ENCODE data around the gene SLC16A10.

DNA sequence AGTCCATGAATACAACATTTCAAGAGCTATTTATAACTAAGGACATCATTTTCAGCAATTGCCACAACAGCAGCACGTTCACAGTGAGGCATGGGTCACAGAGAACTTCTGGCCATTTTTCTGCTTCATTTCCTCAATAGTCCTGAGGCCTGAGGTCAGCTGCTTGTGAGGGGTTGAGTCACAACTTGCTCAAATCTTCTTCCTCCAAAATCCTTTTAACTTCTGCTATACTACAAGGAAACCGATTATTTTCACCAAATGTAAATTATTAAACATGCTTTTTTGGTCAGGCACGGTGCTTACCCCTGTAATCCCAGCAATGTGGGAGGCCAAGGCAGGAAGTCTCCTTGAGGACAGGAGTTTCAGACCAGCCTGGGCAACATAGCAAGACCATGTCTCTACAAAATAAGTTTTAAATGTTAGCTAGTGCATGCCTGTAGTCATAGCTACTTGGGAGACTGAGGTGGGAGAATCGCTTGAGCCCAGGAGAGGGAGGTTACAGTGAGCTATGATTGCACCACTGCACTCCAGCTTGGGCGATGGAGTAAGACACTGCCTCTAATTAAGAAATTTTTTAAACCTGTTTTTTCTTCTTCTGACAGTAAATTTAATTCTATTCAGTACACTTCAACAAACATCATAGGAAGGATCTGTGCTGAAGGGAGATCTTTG, 11.1 kb upstream of the SLC16A10 start:
- TF ChIP-seq TEAD4 (IDR thresholded peaks at IDR 0.05) (no peak), YY1 (IDR thresholded peaks at IDR 0.05; ENCODE audit: low read depth) (no peak), ZBTB7A (IDR thresholded peaks at IDR 0.05; ENCODE audit: low read depth) (no peak), CEBPB (IDR thresholded peaks at IDR 0.05) (no peak), FOXM1 (IDR thresholded peaks at IDR 0.05; ENCODE audit: borderline replicate concordance, low read depth) (no peak), TCF12 (IDR thresholded peaks at IDR 0.05; ENCODE audit: low read depth) (no peak), TAF1 (IDR thresholded peaks at IDR 0.05; ENCODE audit: low read depth) (no peak), EGR1 (IDR thresholded peaks at IDR 0.05) (no peak), CREB1 (IDR thresholded peaks at IDR 0.05; ENCODE audit: low read depth) (no peak), RAD21 (IDR thresholded peaks at IDR 0.05; ENCODE audit: low read depth) (no peak)
- TF ChIP-seq, protein P1, sequence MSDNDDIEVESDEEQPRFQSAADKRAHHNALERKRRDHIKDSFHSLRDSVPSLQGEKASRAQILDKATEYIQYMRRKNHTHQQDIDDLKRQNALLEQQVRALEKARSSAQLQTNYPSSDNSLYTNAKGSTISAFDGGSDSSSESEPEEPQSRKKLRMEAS (IDR thresholded peaks at IDR 0.05) = no peak
- TF ChIP-seq, protein P2, sequence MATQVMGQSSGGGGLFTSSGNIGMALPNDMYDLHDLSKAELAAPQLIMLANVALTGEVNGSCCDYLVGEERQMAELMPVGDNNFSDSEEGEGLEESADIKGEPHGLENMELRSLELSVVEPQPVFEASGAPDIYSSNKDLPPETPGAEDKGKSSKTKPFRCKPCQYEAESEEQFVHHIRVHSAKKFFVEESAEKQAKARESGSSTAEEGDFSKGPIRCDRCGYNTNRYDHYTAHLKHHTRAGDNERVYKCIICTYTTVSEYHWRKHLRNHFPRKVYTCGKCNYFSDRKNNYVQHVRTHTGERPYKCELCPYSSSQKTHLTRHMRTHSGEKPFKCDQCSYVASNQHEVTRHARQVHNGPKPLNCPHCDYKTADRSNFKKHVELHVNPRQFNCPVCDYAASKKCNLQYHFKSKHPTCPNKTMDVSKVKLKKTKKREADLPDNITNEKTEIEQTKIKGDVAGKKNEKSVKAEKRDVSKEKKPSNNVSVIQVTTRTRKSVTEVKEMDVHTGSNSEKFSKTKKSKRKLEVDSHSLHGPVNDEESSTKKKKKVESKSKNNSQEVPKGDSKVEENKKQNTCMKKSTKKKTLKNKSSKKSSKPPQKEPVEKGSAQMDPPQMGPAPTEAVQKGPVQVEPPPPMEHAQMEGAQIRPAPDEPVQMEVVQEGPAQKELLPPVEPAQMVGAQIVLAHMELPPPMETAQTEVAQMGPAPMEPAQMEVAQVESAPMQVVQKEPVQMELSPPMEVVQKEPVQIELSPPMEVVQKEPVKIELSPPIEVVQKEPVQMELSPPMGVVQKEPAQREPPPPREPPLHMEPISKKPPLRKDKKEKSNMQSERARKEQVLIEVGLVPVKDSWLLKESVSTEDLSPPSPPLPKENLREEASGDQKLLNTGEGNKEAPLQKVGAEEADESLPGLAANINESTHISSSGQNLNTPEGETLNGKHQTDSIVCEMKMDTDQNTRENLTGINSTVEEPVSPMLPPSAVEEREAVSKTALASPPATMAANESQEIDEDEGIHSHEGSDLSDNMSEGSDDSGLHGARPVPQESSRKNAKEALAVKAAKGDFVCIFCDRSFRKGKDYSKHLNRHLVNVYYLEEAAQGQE (IDR thresholded peaks at IDR 0.05; ENCODE audit: low read depth) = no peak
- TF ChIP-seq, protein P3, sequence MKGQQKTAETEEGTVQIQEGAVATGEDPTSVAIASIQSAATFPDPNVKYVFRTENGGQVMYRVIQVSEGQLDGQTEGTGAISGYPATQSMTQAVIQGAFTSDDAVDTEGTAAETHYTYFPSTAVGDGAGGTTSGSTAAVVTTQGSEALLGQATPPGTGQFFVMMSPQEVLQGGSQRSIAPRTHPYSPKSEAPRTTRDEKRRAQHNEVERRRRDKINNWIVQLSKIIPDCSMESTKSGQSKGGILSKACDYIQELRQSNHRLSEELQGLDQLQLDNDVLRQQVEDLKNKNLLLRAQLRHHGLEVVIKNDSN (IDR thresholded peaks at IDR 0.05) = no peak

Data from Ishikawa (cell line).